NCI-H1048 (cell line): ENCODE measurements around the gene PGR.
"Not testable (repeated sequence)": the region's sequence is repeated elsewhere in the genome, so short reads cannot be mapped to it uniquely, and the experiment has no call there.

ENCODE experiments used
- DNase-seq: peaks from one replicate; lab custom pipeline; 2025; lab: John Stamatoyannopoulos, UW

Gene PGR

GRCh38 chr11:101063706-101064105 is 65.9 kb downstream of the PGR start:
- no peak for DNase-seq

DNA sequence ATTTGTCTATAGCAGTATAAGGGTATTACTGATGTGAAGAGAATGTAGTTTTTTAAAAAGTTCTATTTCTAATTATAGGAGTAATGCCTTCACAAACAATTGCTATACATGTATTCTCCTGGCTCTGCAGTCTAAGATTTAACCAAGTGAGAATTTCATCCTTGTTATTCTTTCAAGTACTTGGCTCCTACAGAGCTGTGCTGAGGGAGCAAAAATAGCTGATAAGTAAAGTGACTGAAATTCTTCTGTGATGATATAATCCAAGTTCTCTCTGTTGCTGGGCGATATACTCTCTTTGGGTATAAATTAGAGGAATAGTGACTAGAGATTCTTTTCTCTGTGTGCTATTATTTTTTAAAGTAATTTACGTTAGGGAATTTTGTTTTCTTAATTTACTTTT is 68.0 kb downstream of the PGR start:
- no peak for DNase-seq

DNA sequence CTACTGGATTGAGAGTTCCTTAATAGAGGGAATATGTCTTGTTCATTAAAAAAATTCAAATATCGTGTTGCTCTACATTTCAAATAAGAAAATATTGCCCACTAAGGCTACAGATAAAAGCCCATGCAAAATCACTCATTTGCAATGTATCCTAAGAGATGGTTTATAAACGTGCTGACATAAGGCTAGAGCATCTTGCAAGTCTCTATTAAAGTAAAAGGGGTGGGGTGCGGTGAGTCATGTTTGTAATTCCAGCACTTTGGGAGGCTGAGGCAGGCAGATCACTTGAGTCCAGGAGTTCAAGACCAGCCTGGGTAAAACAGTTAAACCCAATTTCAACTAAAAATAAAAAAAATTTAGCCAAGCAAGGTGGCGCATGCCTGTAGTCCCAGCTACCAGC is 70.3 kb downstream of the PGR start:
- DNase-seq = no peak

DNA sequence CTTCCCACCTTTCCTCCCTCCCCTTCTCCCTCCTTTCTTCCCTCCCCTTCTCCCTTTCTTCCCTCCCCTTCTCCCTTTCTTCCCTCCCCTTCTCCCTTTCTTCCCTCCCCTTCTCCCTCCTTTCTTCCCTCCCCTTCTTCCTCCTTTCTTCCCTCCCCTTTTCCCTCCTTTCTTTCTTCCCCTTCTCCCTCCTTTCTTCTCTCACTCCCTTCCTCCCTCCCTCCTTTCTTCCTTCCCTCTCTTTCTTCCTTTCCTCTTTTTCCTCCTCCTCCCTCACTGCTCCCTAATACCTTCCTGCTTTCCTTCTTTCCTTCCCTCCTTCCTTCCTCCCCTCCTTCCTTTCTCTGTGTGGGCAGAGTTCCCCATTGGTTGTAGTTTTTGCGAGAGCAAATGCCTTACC is 76.1 kb downstream of the PGR start:
- DNase-seq = no peak

GRCh38 chr11:101051677-101052076 is 77.9 kb downstream of the PGR start:
- DNase-seq = no peak

DNA sequence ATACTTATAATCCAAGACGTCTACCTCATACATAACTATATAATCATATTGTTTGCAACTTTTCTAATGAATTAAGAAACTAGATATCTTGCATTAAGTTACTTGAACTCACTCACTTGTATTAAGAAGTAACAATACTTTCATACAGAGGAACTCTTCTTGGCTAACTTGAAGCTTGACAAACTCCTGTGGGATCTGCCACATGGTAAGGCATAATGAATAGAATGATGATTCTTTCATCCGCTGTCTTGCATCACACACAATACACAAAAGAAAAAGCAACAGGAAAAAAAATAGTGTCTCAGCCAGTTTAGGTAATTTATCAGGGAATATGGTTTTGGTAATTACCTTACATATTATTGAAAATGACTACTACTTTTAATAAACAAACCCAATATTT is 79.8 kb downstream of the PGR start:
- no peak for DNase-seq

- DNase-seq = no peak
Observed at GRCh38 chr11:101049123-101049522, 80.5 kb downstream of the PGR start.

DNA sequence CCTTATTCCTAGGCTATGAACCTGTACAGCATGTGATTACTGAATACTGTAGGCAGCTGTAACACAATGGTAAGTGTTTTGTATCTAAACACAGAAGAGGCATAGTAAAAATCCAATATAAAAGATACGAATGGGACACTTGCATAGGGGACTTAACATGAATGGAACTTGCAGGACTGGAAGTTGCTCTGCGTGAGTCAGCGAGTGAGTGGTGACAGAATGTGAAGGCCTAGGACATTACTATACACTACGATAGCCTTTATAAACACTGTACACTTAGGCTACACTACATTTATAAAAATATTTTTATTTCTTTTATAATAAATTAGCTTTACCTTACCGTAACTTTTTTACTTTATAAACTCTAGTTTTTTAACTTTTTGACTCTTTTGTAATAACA is 81.1 kb downstream of the PGR start:
- DNase-seq = no peak

- no peak for DNase-seq
Observed at GRCh38 chr11:101046947-101047346, 82.7 kb downstream of the PGR start.

GRCh38 chr11:101045415-101045814 is 84.2 kb downstream of the PGR start:
- DNase-seq = no peak

DNA sequence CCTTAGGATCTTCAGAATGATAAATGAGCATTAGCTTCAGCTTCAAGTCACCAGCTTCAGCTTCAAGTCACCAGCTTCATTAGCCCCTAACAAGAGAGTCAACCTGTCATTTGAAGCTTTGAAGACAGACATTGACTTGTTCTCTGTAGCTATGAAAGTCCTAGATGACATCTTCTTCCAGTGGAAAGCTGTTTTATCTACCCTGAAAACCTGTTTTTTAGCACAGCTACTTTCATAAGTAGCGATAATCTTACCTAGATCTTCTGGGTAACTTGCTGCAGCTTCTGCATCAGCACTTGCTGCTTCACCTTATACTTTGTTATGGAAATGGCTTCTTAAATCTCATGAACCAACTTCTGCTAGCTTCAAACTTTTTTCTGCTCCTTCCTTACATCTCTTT is 85.7 kb downstream of the PGR start:
- no peak for DNase-seq

DNA sequence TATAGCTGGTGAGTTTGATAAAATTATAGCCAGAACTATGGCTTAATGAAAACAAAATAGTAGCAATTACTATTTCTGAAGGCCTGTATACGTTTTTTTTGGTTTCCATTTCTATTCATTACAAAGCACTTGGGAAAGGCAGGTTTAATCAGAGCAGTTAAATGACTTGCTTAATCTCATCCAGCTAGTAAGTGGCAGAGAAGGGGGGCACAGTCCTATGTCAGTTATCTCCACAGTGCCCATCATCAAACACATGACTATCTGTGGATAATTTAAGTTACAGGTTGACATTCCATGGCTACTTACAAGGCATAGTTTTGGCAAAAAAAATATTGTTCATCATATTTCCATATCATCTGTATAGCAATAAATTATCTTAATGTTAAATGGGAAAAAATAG is 93.7 kb downstream of the PGR start:
- no peak for DNase-seq

- no peak for DNase-seq
Observed at GRCh38 chr11:101034076-101034475, 95.5 kb downstream of the PGR start.

DNA sequence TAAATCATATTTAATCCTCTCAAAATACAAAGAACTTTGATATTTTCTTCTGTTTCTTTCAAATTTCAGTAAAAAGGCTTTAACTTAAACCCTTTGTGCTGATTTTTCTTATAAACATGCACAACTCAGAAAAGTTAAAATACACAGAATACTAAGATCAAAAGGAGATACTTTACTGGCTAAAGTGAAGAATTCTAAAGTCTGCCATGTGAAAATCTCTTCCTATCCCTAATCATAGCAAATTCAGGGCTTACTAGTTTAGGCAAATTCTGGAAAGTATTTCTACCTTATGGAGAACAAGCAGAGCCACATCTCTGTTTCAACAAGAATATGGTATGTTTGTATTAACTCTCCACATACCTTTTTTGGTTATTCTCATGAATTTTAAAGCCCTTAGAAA is 96.6 kb downstream of the PGR start:
- DNase-seq = no peak

- DNase-seq = no peak
Observed at GRCh38 chr11:101031713-101032112, 97.9 kb downstream of the PGR start.

- no peak for DNase-seq
Observed at GRCh38 chr11:101030692-101031091, 98.9 kb downstream of the PGR start.

DNA sequence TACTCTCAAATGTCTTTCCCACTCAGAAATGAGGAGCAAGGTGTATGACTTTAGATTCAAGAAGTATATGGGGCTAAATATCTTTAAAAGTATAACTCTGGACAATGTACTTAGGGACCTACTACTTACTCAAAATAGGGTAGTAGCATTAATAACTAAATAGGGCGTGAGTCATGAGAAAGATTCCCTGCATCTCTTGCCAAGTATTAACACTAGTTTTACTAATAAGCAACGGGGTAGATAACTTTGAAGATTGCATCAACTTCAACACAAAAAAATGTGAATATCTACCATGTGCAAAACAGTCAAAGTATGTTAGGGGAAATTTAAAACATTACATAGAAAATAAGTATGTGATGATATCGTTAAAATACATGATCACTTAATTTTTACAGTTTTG is 99.6 kb downstream of the PGR start:
- DNase-seq = no peak

- no peak for DNase-seq
Observed at GRCh38 chr11:101028644-101029043, 101.0 kb downstream of the PGR start.

- no peak for DNase-seq
Observed at GRCh38 chr11:101022256-101022655, 107.4 kb downstream of the PGR start.

DNA sequence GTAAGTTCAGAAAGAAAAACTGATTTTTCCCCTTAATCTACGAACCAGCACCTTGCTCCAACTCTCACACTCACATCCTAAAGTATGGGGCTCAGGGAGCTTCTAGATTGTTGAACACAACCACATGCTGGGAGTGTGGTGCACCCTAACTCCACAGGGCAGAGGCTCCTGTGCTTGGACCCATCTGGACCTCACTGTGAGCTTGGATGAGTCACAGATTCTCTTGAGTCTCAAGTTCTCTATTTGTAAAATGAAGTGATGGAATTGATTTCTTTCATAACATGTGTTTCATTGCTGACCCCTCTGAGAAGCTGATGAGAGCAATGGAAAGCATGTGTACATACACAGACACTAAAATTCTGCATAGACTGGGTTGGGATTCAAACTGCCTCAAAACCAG is 109.7 kb downstream of the PGR start:
- DNase-seq = no peak

DNA sequence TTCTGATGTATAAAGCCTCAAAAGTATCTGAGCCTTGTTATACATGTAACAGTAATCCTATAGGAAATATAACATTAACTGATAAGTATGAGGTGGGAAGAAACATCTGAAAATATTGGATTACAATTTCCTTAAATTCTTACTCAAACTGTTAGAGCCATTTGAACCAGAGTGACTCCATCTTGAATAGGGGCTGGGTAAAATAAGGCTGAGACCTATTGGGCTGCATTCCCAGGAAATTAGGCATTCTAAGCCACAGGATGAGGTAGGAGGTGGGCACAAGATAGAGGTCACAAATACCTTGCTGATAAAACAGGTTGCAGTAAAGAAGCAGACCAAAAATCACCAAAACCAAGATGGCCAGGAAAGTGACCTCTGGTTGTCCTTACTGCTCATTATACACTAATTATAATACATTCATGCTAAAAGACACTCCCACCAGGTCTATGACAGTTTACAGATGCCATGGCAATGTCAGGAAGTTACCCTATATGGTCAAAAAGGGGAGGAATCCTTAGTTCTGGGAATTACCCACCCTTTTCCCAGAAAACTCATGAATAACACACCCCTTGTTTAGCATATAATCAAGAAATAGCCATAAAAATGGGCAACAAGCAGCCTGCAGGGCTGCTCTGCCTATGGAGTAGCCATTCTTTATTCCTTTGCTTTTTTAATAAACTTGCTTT is 114.9 kb downstream of the PGR start:
- no peak for DNase-seq

- DNase-seq = not testable (repeated sequence)
Observed at GRCh38 chr11:101013702-101014101, 115.9 kb downstream of the PGR start.

DNA sequence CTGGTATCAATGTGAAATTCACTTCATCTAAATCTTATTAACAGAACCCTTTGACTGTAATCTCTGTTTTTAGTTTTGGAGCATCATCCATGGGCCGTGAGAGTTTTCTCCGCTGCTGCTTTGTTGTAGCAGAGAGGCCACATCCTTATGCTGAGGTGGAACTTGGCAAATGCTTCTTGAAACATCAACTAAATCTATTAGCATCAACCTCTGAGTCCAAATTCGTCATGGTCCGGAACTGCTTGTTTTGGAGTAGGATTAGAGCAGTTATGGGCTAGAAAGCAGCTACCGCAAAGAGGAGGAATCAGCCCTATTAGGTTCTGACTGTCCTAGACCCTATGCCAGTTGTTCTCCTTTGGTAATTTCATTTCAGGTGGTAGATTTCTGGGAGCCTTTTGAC is 117.7 kb downstream of the PGR start:
- no peak for DNase-seq

GRCh38 chr11:101010899-101011298 is 118.7 kb downstream of the PGR start:
- DNase-seq = no peak

GRCh38 chr11:101009690-101010055 is 119.9 kb downstream of the PGR start:
- DNase-seq = no peak
